ENCODE results near the gene SERINC2. TPM values are rescaled to one million over a fixed set of nuclear protein-coding genes. Genes with fewer than 3 reads are reported as not detected.

Gene SERINC2
- total and polyA plus RNA-seq, 9 of the 15 experiments (the other 6 are each of a cell fraction or from before 2014, with no cell fraction given), result 0.07 to 1.2 (median 0.70) TPM; not detected in 2

- TF ChIP-seq EP400 (IDR thresholded peaks at IDR 0.05), result peak; percentile 56
- TF ChIP-seq NFRKB (IDR thresholded peaks at IDR 0.05; ENCODE audit: low read depth), result peak; percentile 88
- TF ChIP-seq ARID1B (IDR thresholded peaks at IDR 0.05), result peak; percentile 93
- TF ChIP-seq TCF3 (CRISPR knock-in tag; IDR thresholded peaks at IDR 0.05), result peak; percentile 78
- TF ChIP-seq DDX20 (tag; IDR thresholded peaks at IDR 0.05; ENCODE audit: low read depth), result peak; percentile 50; the same call in 1 of the 2 replicates
- peak; percentile 35; the same call in 1 of the 2 replicates for TF ChIP-seq PHB2 (IDR thresholded peaks at IDR 0.05; ENCODE audit: low read depth)
- TF ChIP-seq, protein P1, sequence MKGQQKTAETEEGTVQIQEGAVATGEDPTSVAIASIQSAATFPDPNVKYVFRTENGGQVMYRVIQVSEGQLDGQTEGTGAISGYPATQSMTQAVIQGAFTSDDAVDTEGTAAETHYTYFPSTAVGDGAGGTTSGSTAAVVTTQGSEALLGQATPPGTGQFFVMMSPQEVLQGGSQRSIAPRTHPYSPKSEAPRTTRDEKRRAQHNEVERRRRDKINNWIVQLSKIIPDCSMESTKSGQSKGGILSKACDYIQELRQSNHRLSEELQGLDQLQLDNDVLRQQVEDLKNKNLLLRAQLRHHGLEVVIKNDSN (CRISPR knock-in tag; IDR thresholded peaks at IDR 0.05), result peak; percentile 72
- TF ChIP-seq L3MBTL2 (IDR thresholded peaks at IDR 0.05), result peak; percentile 77
- peak; percentile 64; the same call in 1 of the 2 replicates for TF ChIP-seq ESRRA (IDR thresholded peaks at IDR 0.05; ENCODE audit: borderline replicate concordance, low read depth)
- peak; percentile 100 for TF ChIP-seq FOSL1 (tag; conservative IDR thresholded peaks at IDR 0.05)
- peak; percentile 51; the same call in 1 of the 2 replicates for TF ChIP-seq MGA (IDR thresholded peaks at IDR 0.05)
- TF ChIP-seq SMAD4 (CRISPR knock-in tag; conservative IDR thresholded peaks at IDR 0.05), result 0 out of 2 replicates have a peak, but pooled peaks have one; percentile 12
- peak; percentile 62 for TF ChIP-seq MTA2 (IDR thresholded peaks at IDR 0.05; ENCODE audit: low read depth)
- peak; percentile 93 for TF ChIP-seq PKNOX1 (IDR thresholded peaks at IDR 0.05)
- TF ChIP-seq RB1 (IDR thresholded peaks at IDR 0.05; ENCODE audit: low read depth), result peak; percentile 17; the same call in 1 of the 2 replicates
Observed at GRCh38 chr1:31471452-31472313, 58.7 kb downstream of the SERINC2 start (continued).

Data from K562 (cell line).